Neural cell (in vitro differentiated cells): Measurements from ENCODE around the gene OR6V1.

Source experiments
- CTCF ChIP-seq: fragments of 450-650 bp; IDR thresholded peaks from 2 replicates; pipeline ENCODE4 v1.5.1; 2014; ENCODE audit warnings: antibody characterized with exemption, mild to moderate bottlenecking, moderate library complexity; ENCODE audit not compliant: poor library complexity, severe bottlenecking
- EP300 ChIP-seq: fragments of 450-650 bp; conservative IDR thresholded peaks from 2 replicates; pipeline ENCODE4 v1.6.1; 2014; ENCODE audit warnings: antibody characterized with exemption, mild to moderate bottlenecking, moderate library complexity; ENCODE audit not compliant: poor library complexity, severe bottlenecking
- EZH2 ChIP-seq: fragments of 200-600, 300-800 bp; shearing (Covaris generic), sonication (generic); IDR thresholded peaks from 2 replicates; pipeline ENCODE4 v1.6.1; 2014; ENCODE audit warnings: antibody characterized with exemption, low read length, borderline replicate concordance, mild to moderate bottlenecking; ENCODE audit not compliant: insufficient read depth, poor library complexity, severe bottlenecking
- MXI1 ChIP-seq: fragments of 450-650 bp; conservative IDR thresholded peaks from 2 replicates; pipeline ENCODE4 v1.6.1; 2014; ENCODE audit warnings: antibody characterized with exemption, mild to moderate bottlenecking; ENCODE audit not compliant: poor library complexity, severe bottlenecking
- POLR2AphosphoS5 ChIP-seq: IDR thresholded peaks from 2 replicates; pipeline ENCODE4 v1.6.1; 2012
- RAD21 ChIP-seq: fragments of 450-650 bp; conservative IDR thresholded peaks from 2 replicates; pipeline ENCODE4 v1.6.1; 2014; ENCODE audit warnings: antibody characterized with exemption, mild to moderate bottlenecking, moderate library complexity
- REST ChIP-seq: IDR thresholded peaks from 2 replicates; pipeline ENCODE4 v1.6.1; 2012; ENCODE audit warnings: borderline replicate concordance
- SMC3 ChIP-seq: fragments of 450-650 bp; conservative IDR thresholded peaks from 2 replicates; pipeline ENCODE4 v1.6.1; 2014; ENCODE audit warnings: antibody characterized with exemption, mild to moderate bottlenecking, moderate library complexity; ENCODE audit not compliant: poor library complexity
- TAF1 ChIP-seq: IDR thresholded peaks from 2 replicates; pipeline ENCODE4 v1.6.1; 2012; ENCODE audit warnings: low read depth

DNA sequence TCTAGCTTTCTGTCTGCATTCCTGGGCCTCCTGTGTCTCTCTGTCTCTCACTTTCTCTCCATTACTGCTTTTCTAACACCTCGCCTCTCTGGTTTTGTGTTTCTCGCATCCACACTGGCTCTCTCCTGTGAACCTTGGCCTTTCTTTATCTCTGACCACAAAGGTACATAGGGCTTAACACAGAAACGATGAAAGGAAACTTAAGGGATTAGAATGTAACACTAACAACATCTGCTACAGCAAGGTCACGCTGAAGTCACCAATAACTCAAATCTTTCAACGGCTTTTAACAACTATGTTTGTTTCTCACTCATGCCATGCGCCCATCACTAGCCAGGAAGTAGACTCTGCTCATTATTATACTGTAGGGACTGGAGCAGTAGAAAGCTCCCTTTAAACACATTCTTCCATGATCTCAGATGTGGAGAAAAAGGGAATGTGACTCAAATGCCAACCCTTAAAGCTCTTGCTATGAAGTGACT lies 9.3 kb upstream of the OR6V1 start:
- TF ChIP-seq POLR2AphosphoS5, result no peak
- no peak for TF ChIP-seq EP300
- TF ChIP-seq CTCF, result no peak
- no peak for TF ChIP-seq MXI1
- TF ChIP-seq SMC3, result no peak
- no peak for TF ChIP-seq REST
- TF ChIP-seq RAD21, result no peak
- TF ChIP-seq EZH2, result no peak
- TF ChIP-seq TAF1, result no peak
